ENCODE data around the gene NAPB. TPM values are rescaled to one million over a fixed set of nuclear protein-coding genes. Genes with fewer than 3 reads are reported as not detected.

The NAPB gene
- total RNA-seq, 1 donor from 2014 or later, result 4.7 TPM

Other genes with a start within 250 kb of the NAPB start
- 26.6 and 29.3 TPM in 2 replicates for gene NXT1, start 70.7 kb downstream of the NAPB start, total RNA-seq
- 14.6 and 22.5 TPM in 2 replicates for gene GZF1, start 59.3 kb downstream of the NAPB start, total RNA-seq
- not detected in 2 replicates for gene CSTL1, start 18.2 kb upstream of the NAPB start, total RNA-seq
- not detected in 2 replicates for gene CST11, start 31.4 kb upstream of the NAPB start, total RNA-seq
- not detected in 2 replicates for gene CST8, start 69.6 kb upstream of the NAPB start, total RNA-seq
- gene CST9L, start 147.0 kb upstream of the NAPB start, total RNA-seq, result not detected in 2 replicates
- gene CST9, start 184.4 kb upstream of the NAPB start, total RNA-seq, result under 0.01 TPM in 1 of 2 replicates, not detected in the other
- gene CST3, start 216.5 kb upstream of the NAPB start, total RNA-seq, result 112 and 193 TPM in 2 replicates

Data from dermis microvascular lymphatic vessel endothelial cell (primary cell).